Gastrocnemius medialis (tissue), 4 donors: ENCODE data around the gene TAC4.

Experiments used
- CTCF ChIP-seq, 5 experiments: fragments of 450-650 bp in 3 of 5; fragments of 200-600 bp in 2 of 5; sonication (generic) in 2 of 5; IDR thresholded peaks in 4 of 5; conservative IDR thresholded peaks in 1 of 5; 1 replicate in 4 of 5; 2 replicates in 1 of 5; pipeline ENCODE4 v1.5.1; 2016 to 2019; ENCODE audit warnings: antibody characterized with exemption in 5 of 5, mild to moderate bottlenecking in 3 of 5, moderate library complexity in 3 of 5
- POLR2A ChIP-seq, 2 donors: fragments of 450-650 bp; IDR thresholded peaks; one replicate each; pipeline ENCODE4 v1.6.1; 2017; ENCODE audit warnings: antibody characterized with exemption in 2 of 2, mild to moderate bottlenecking in 2 of 2, moderate library complexity in 2 of 2

- no peak for TF ChIP-seq CTCF (IDR thresholded peaks at IDR 0.05 in 4 of 5, conservative IDR thresholded peaks at IDR 0.05 in 1 of 5)
- no peak for TF ChIP-seq POLR2A (IDR thresholded peaks at IDR 0.05)
Observed at GRCh38 chr17:49870298-49870697, 22.4 kb upstream of the TAC4 start.
